ENCODE measurements around the gene CFTR.

GRCh38 chr7:117639966-117640365 is 160.1 kb downstream of the CFTR start:
- TF ChIP-seq CTCF (IDR thresholded peaks at IDR 0.05) (no peak), POLR2A (IDR thresholded peaks at IDR 0.05) (no peak), POLR2AphosphoS5 (IDR thresholded peaks at IDR 0.05) (no peak), EP300 (IDR thresholded peaks at IDR 0.05) (no peak)
